ENCODE data around the gene LLGL2. TPM values are rescaled to one million over a fixed set of nuclear protein-coding genes. Genes with fewer than 3 reads are reported as not detected.

LLGL2 gene
- total RNA-seq, 4 donors from 2014 or later: 35.6 to 73.5 (median 53.8) TPM

DNA sequence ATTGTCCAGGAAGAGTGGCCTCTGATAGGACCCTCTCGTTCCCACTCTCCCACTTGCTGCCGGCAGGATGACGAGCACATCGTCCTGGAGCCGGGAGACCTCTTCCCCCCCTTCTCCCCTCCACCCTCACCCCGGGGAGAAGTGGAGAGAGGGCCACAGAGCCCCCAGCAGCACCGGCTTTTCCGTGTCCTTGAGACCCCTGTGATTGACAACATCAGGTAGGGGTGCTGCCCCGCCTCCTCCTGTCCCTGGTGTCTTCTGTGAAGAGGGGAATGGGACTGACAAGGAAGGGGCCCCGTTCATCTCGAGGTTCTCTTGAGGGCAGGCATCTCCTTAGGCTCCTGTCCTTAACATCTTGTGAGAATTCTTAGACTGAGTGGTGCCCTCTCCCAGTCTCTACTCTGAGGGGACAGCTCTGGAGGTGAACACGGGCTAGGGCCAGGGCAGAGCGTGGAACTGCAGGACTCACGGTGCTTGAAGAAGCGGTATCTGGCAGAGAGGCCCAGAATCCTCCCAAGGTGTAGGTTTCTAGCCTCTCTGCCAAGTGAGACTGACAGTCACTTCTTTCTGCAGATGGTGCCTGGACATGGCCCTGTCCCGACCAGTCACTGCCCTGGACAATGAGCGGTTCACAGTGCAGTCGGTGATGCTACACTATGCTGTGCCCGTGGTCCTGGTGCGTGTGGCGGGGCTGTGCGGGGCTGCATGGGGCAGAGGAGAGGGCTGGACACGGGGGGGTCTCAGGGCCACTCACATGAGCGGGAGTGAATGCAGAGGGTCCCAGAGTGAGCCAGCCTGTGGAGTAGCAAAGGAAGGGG lies 36.6 kb upstream of the LLGL2 start:
- H3K27me3 ChIP-seq: no peaks in the 10 kb centered on the region
- H3K9me3 ChIP-seq: no peaks in the 10 kb centered on the region
- H3K36me3 ChIP-seq: peaks cover 12 to 22% of the 10 kb centered on the region in 2 donors
- no peak for TF ChIP-seq POLR2A (IDR thresholded peaks at IDR 0.05)
- TF ChIP-seq CTCF (IDR thresholded peaks at IDR 0.05): no peak
- intact Hi-C loops (cut with DNase I): no loop called here
- no peak for DNase-seq
- WGBS, 2 donors: 85 to 89% methylated on average over 17 to 24 of the region's 24 CpGs
- H3K4me1 ChIP-seq: peaks cover 0 to 24% of the 10 kb centered on the region in 2 donors
- no peak overlapping the region for H3K4me3 ChIP-seq (replicated peaks in 1 of 3)
- H3K27ac ChIP-seq: peak overlapping the region in 1 of 3 donors; percentile 27

- Histone ChIP-seq H3K27ac (no peak overlapping the region), H3K4me3 (replicated peaks in 1 of 3) (no peak overlapping the region), H3K9me3 (no peaks in the 10 kb centered on the region), H3K27me3 (no peaks in the 10 kb centered on the region), H3K36me3 (peaks cover 18 to 26% of the 10 kb centered on the region in 2 donors), H3K4me1 (peaks cover 0 to 24% of the 10 kb centered on the region in 2 donors)
- intact Hi-C loops (cut with DNase I): no loop called here
- no peak for DNase-seq
- WGBS, 2 donors: 71 to 83% methylated on average over 10 to 14 of the region's 14 CpGs
- TF ChIP-seq POLR2A (IDR thresholded peaks at IDR 0.05): no peak
- TF ChIP-seq CTCF (IDR thresholded peaks at IDR 0.05): no peak
Measured at GRCh38 chr17:75489511-75489955, 36.0 kb upstream of the LLGL2 start.

DNA sequence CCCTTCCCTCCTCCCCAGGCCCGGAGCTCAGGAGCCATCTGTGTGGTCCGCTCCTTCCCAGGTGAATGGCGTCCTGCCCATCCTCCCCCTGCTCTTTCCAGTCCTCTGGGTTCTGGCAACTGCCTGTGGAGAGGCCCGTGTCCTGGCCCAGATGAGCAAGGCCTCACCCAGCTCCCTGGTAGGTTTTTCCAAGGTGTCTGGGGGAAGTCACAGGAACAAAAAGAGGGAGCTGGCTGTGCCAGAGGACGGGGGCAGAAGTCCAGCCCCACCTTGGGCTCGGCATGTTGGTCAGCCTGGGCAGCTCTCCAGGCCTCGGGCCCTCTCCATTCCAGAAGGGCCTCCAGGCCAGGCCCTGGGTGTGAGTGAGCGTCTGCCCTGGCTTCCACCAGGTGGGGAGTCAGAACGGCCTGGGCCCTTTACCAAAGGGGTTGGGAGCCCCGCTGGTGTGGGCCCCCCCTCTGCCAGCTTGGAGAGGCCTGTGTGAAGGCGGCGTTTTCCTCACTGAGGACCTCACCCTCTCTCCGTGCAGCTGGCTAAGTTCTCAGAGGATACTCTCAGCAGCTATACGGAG lies 35.2 kb upstream of the LLGL2 start:
- Histone ChIP-seq H3K36me3 (peaks cover 20 to 33% of the 10 kb centered on the region in 2 donors), H3K27ac (peak overlapping the region in 1 of 3 donors; percentile 32)
- 63 to 70% methylated on average over 5 to 8 of the region's 14 CpGs for WGBS, 2 donors

GRCh38 chr17:75490953-75491649 lies 34.4 kb upstream of the LLGL2 start:
- H3K27me3 ChIP-seq: no peaks in the 10 kb centered on the region
- no peak for DNase-seq
- intact Hi-C loops (cut with DNase I): no loop called here
- 87 to 89% methylated on average over 15 to 18 of the region's 19 CpGs for WGBS, 2 donors
- peak overlapping the region in 1 of 3 donors; percentile 32 for H3K27ac ChIP-seq
- no peak overlapping the region for H3K4me3 ChIP-seq (replicated peaks in 1 of 3)
- H3K4me1 ChIP-seq: peaks cover 0 to 14% of the 10 kb centered on the region in 2 donors
- no peaks in the 10 kb centered on the region for H3K9me3 ChIP-seq
- H3K36me3 ChIP-seq: peaks cover 29 to 42% of the 10 kb centered on the region in 2 donors
- no peak for TF ChIP-seq POLR2A (IDR thresholded peaks at IDR 0.05)
- TF ChIP-seq CTCF (IDR thresholded peaks at IDR 0.05): no peak

More for the DNA sequence above, 35.2 kb upstream of the LLGL2 start:
- intact Hi-C loops (cut with DNase I): no loop called here
- H3K4me1 ChIP-seq: peaks cover 0 to 21% of the 10 kb centered on the region in 2 donors
- H3K9me3 ChIP-seq: no peaks in the 10 kb centered on the region
- no peaks in the 10 kb centered on the region for H3K27me3 ChIP-seq
- DNase-seq: peak in 1 of 2 donors; percentile 32
- TF ChIP-seq POLR2A (IDR thresholded peaks at IDR 0.05) (no peak), CTCF (IDR thresholded peaks at IDR 0.05) (no peak)
- H3K4me3 ChIP-seq (replicated peaks in 1 of 3): no peak overlapping the region

Data from thyroid gland (tissue), 4 donors.